ENCODE results near the gene SLC29A1. TPM values are rescaled to one million over a fixed set of nuclear protein-coding genes. Genes with fewer than 3 reads are reported as not detected.
A peak's percentile ranks its signal among the peaks of the same experiment; 100 is the strongest.

The SLC29A1 gene
- total RNA-seq, 1 experiment from 2014 or later, result 108 TPM

DNA sequence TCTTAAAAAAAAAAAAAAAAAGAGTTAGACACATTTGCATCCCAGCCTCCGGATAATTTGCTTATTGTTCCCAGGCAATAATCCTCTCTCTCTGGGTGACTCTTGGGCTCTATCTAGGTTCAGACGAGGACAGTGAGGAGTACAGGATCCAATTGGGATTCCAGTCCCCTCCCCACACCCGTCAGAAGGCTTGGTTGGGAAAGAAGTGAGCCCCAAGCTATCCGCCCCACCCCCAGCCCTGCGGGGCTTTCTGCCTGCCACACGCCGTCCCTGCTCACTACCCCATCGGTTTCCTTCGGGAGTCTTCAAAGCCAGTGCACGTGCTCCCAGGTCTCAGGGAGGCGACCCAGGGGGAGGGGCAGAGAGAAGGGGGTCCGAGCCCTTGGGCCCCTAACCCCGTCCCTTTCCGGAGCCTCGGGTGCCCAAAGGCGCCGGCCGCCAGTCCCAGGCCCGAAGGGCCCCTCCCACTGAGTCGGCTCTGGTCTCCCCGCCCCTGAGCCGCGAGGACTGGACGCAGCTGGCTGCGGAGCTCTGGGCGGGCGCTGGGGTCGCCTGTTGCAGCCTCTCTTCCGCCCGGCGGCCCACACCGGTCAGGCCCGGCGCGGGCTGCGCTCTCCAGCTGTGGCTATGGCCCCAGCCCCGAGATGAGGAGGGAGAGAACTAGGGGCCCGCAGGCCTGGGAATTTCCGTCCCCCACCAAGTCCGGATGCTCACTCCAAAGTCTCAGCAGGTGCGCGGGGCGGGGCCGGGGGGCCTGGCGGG, 4.2 kb upstream of the SLC29A1 start:
- intact Hi-C loops (cut with micrococcal nuclease; ENCODE audit: unreplicated experiment), result no loop called here
- H3K4me1 ChIP-seq (ENCODE audit: insufficient read depth, low read length, poor library complexity, severe bottlenecking), result peaks cover 45% of the 10 kb centered on the region
- POLR2A ChIA-PET (ENCODE audit: low non-redundant PET), result no interaction called here
- H3K9me3 ChIP-seq (ENCODE audit: low read depth, low read length, poor library complexity, severe bottlenecking), result no peaks in the 10 kb centered on the region
- DNase-seq (ENCODE audit: low spot score), result peak; percentile 63
- H3K36me3 ChIP-seq (ENCODE audit: insufficient read depth, low read length, poor library complexity, severe bottlenecking), result no peaks in the 10 kb centered on the region
- no peaks in the 10 kb centered on the region for H3K27me3 ChIP-seq (replicated peaks; ENCODE audit: insufficient read depth, low read depth, low read length, poor library complexity)
- H3K4me3 ChIP-seq (ENCODE audit: low read depth, low read length, poor library complexity, severe bottlenecking), result peak overlapping the region; percentile 38
- CTCF ChIA-PET, result no interaction called here
- peak overlapping the region; percentile 62 for H3K27ac ChIP-seq (ENCODE audit: low read depth, low read length, poor library complexity, severe bottlenecking)
- BruUV-seq (replicated peaks), result no TSS peak
- TF ChIP-seq, protein P1, sequence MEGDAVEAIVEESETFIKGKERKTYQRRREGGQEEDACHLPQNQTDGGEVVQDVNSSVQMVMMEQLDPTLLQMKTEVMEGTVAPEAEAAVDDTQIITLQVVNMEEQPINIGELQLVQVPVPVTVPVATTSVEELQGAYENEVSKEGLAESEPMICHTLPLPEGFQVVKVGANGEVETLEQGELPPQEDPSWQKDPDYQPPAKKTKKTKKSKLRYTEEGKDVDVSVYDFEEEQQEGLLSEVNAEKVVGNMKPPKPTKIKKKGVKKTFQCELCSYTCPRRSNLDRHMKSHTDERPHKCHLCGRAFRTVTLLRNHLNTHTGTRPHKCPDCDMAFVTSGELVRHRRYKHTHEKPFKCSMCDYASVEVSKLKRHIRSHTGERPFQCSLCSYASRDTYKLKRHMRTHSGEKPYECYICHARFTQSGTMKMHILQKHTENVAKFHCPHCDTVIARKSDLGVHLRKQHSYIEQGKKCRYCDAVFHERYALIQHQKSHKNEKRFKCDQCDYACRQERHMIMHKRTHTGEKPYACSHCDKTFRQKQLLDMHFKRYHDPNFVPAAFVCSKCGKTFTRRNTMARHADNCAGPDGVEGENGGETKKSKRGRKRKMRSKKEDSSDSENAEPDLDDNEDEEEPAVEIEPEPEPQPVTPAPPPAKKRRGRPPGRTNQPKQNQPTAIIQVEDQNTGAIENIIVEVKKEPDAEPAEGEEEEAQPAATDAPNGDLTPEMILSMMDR (conservative IDR thresholded peaks at IDR 0.05; ENCODE audit: low read depth, low read length), result no peak
- no peak for TF ChIP-seq EZH2 (IDR thresholded peaks at IDR 0.05; ENCODE audit: borderline replicate concordance, low read depth, low read length, poor library complexity, severe bottlenecking)

GRCh38 chr6:44219815-44220784, 3.3 kb upstream of the SLC29A1 start:
- peak overlapping the region; percentile 38 for H3K4me3 ChIP-seq (ENCODE audit: low read depth, low read length, poor library complexity, severe bottlenecking)

GRCh38 chr6:44220913-44221290, 2.5 kb upstream of the SLC29A1 start:
- Histone ChIP-seq H3K9me3 (ENCODE audit: low read depth, low read length, poor library complexity, severe bottlenecking) (no peaks in the 10 kb centered on the region), H3K27me3 (replicated peaks; ENCODE audit: insufficient read depth, low read depth, low read length, poor library complexity) (no peaks in the 10 kb centered on the region), H3K27ac (ENCODE audit: low read depth, low read length, poor library complexity, severe bottlenecking) (peak overlapping the region; percentile 38), H3K4me1 (ENCODE audit: insufficient read depth, low read length, poor library complexity, severe bottlenecking) (peaks cover 58% of the 10 kb centered on the region), H3K4me3 (ENCODE audit: low read depth, low read length, poor library complexity, severe bottlenecking) (no peak overlapping the region), H3K36me3 (ENCODE audit: insufficient read depth, low read length, poor library complexity, severe bottlenecking) (no peaks in the 10 kb centered on the region)
- ChIA-PET CTCF (interaction anchor here (0.6 to 0.7 kb wide), 2 partner anchors 13 to 94 kb away, joined by 3 read pairs; no protein-coding TSS in a partner anchor), POLR2A (ENCODE audit: low non-redundant PET) (no interaction called here)
- DNase-seq (ENCODE audit: low spot score), result no peak
- TF ChIP-seq, protein P1 (conservative IDR thresholded peaks at IDR 0.05; ENCODE audit: low read depth, low read length), result no peak
- TF ChIP-seq EZH2 (IDR thresholded peaks at IDR 0.05; ENCODE audit: borderline replicate concordance, low read depth, low read length, poor library complexity, severe bottlenecking), result no peak
- intact Hi-C loops (cut with micrococcal nuclease; ENCODE audit: unreplicated experiment), result no loop called here
- BruUV-seq (replicated peaks), result no TSS peak

More at GRCh38 chr6:44219815-44220784, 3.3 kb upstream of the SLC29A1 start:
- ChIA-PET POLR2A (ENCODE audit: low non-redundant PET) (interaction anchor here (0.8 kb wide), 1 partner anchor 240 kb away, joined by 14 read pairs; no protein-coding TSS in a partner anchor), CTCF (interaction anchor here (0.6 kb wide), 1 partner anchor 94 kb away, joined by 3 read pairs; no protein-coding TSS in a partner anchor)
- H3K9me3 ChIP-seq (ENCODE audit: low read depth, low read length, poor library complexity, severe bottlenecking), result no peaks in the 10 kb centered on the region
- no TSS peak for BruUV-seq (replicated peaks)
- H3K36me3 ChIP-seq (ENCODE audit: insufficient read depth, low read length, poor library complexity, severe bottlenecking), result no peaks in the 10 kb centered on the region
- TF ChIP-seq, protein P1 (conservative IDR thresholded peaks at IDR 0.05; ENCODE audit: low read depth, low read length), result no peak
- TF ChIP-seq EZH2 (IDR thresholded peaks at IDR 0.05; ENCODE audit: borderline replicate concordance, low read depth, low read length, poor library complexity, severe bottlenecking), result no peak
- no peak overlapping the region for H3K27ac ChIP-seq (ENCODE audit: low read depth, low read length, poor library complexity, severe bottlenecking)
- intact Hi-C loops (cut with micrococcal nuclease; ENCODE audit: unreplicated experiment), result no loop called here
- H3K4me1 ChIP-seq (ENCODE audit: insufficient read depth, low read length, poor library complexity, severe bottlenecking), result peaks cover 52% of the 10 kb centered on the region
- no peaks in the 10 kb centered on the region for H3K27me3 ChIP-seq (replicated peaks; ENCODE audit: insufficient read depth, low read depth, low read length, poor library complexity)
- DNase-seq (ENCODE audit: low spot score), result no peak

All from A673 (cell line).